GM12892 (cell line): ENCODE measurements around the gene ADGRG6.

Source experiments
- DNase-seq: peaks from one replicate; pipeline ENCODE4 v3.0.0; 2011; ENCODE audit not compliant: insufficient read length
- FAIRE-seq: peaks from 2 replicates; lab custom pipeline; 2011; peaks lifted over from hg19 to GRCh38; lab: Jason Lieb, UNC
- POLR2A ChIP-seq: IDR thresholded peaks from 2 replicates; pipeline ENCODE4 v1.6.1; 2011; ENCODE audit warnings: low read depth, low read length, control low read depth
- POLR2AphosphoS5 ChIP-seq: IDR thresholded peaks from 2 replicates; pipeline ENCODE4 v1.6.1; 2011; ENCODE audit warnings: low read depth, low read length, control low read depth
- TAF1 ChIP-seq: IDR thresholded peaks from 2 replicates; pipeline ENCODE4 v1.6.1; 2011; ENCODE audit warnings: low read depth, mild to moderate bottlenecking, control low read depth, low read length, borderline replicate concordance

The ADGRG6 gene

DNA sequence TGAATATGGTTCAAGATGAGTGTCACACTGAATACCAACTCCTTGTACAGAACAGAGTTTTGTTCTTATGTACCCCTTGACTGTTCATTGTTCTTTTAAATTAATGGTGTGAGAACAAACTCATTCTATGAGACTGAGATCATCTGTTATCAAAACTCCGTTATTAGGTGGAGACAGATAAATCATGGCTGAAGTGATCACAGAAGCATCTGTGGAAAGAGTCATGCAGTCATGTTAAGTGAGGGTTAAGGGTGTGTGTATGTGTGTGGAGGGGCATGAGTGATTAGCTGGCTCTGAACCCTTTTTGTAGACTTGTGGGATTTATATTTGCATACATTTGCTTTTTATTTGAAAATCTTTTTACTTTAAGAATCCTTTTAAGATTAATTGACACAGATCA lies 24.7 kb downstream of the ADGRG6 start:
- no peak for DNase-seq
- TF ChIP-seq TAF1 (no peak), POLR2A (no peak), POLR2AphosphoS5 (no peak)
- no peak for FAIRE-seq

- no peak for FAIRE-seq
- DNase-seq: no peak
- no peak for TF ChIP-seq TAF1
- TF ChIP-seq POLR2AphosphoS5: no peak
- no peak for TF ChIP-seq POLR2A
Observed at GRCh38 chr6:142328070-142328469, 26.3 kb downstream of the ADGRG6 start.

DNA sequence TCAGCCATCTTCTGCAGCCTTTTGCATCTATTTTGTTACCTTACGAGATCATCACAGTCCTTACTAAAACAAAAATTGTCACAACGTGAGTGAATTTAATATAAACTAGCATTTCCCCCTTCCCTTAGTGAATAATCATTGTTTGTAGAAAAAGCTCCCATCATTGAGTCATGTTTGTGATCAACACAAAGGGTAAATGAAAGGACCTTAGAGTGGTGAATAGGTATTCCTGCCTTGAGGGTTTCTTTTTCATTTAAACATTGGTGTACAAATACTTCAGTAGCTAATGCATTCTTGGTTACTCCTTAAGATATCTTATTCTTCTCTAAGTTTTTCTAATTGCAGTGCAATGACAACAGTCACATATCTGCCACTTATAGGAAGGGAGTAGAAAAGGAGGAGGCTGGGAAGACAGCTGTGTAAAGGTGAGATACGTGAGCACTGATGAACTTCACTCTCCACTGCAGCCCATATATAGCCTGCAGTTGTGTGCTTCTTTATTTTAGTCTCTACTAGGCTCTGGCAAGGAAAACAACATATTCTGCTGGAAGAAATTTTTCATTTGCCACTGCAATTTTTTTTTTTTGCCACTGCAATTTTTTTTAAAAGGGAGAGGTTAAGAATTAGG lies 27.8 kb downstream of the ADGRG6 start:
- FAIRE-seq: no peak
- TF ChIP-seq POLR2AphosphoS5 (no peak), POLR2A (no peak)
- no peak for DNase-seq

GRCh38 chr6:142331075-142331551 lies 29.3 kb downstream of the ADGRG6 start:
- DNase-seq (no peak), FAIRE-seq (no peak)
- TF ChIP-seq POLR2AphosphoS5: no peak
- TF ChIP-seq POLR2A: no peak
- no peak for TF ChIP-seq TAF1

DNA sequence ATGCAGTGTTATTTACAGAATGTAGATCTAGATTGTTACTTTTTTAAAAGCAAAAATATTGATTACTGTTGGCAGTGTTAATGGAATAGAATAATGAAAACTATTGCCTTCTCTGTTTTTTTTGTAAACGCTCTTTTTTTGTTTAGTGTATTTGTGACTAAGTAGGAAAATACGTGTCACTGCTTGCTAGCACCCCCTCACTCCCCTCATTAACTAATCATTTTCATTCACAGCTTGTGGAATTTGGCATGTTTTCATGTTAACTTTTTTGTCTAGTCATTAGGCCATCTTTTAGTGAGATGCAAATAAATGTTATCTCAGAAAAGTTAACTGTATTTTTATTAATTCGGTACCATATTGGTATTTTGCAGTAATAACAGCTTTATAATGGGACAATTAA lies 29.8 kb downstream of the ADGRG6 start:
- DNase-seq: no peak
- TF ChIP-seq POLR2A (no peak), POLR2AphosphoS5 (no peak), TAF1 (no peak)
- no peak for FAIRE-seq

- TF ChIP-seq POLR2AphosphoS5: no peak
- FAIRE-seq (no peak), DNase-seq (no peak)
Observed at GRCh38 chr6:142332393-142333098, 30.7 kb downstream of the ADGRG6 start.

GRCh38 chr6:142333431-142333830 lies 31.6 kb downstream of the ADGRG6 start:
- FAIRE-seq (no peak), DNase-seq (no peak)
- no peak for TF ChIP-seq POLR2AphosphoS5
- no peak for TF ChIP-seq TAF1
- TF ChIP-seq POLR2A: no peak

DNA sequence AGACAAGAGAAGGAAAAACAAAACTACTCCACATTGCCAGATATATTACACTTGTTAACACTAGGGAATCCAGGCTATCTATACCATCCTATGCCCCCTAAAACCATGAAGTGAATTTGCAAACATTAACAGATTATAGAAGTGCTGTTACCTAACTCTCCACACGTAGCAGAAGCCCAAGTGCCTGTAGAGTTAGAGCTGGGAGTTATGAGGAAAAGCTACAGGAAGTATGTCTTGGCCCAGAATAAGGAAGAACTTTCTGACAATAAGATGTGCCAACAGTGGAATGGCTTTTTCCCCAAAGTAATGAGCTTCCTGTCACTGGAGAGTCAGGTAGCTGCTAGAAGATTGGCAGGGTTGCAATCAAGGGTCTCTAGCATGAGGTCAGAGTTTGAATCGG lies 32.5 kb downstream of the ADGRG6 start:
- TF ChIP-seq POLR2AphosphoS5: no peak
- no peak for TF ChIP-seq POLR2A
- TF ChIP-seq TAF1: no peak
- FAIRE-seq (no peak), DNase-seq (no peak)

DNA sequence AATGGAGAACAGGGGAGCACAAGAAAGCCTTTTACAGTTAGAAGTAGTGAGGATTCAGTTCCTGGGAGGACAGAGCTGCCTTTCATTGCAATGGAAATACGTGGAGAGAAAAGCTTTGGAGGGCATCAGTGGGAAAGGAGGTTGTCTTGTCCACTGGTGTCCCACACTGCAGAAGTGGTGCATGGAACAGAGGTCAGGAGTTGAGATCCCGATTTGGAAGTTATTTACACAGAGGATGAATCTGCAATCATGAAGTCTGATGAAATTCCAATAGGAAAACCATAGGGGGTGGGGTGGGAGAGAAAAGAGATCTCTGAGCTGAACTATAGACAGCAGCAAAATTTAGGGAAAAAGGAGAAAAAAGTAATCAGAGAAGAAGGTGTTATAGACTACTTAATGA lies 33.6 kb downstream of the ADGRG6 start:
- FAIRE-seq (no peak), DNase-seq (no peak)

DNA sequence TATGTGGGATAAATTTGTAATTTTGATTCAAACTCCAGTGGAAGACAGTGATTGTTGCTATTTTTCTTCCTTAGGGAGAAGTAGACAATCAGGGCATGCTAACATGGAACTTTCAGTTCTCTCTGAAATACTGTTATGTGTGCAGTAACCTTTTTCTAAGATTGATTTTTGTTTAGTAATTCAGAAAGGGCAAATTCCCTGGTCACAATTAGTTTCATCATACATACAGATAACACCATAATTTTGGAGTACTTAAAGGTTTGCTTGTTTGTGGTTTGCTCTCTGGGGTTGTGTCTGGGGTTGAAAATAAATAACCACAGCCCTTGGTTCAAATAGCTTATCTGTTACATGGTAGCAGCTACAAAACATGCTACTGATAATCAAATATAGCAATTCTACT lies 34.4 kb downstream of the ADGRG6 start:
- DNase-seq (no peak), FAIRE-seq (no peak)
- no peak for TF ChIP-seq TAF1
- no peak for TF ChIP-seq POLR2AphosphoS5
- no peak for TF ChIP-seq POLR2A

More for the DNA sequence above, 33.6 kb downstream of the ADGRG6 start:
- TF ChIP-seq POLR2A: no peak
- TF ChIP-seq TAF1: no peak
- TF ChIP-seq POLR2AphosphoS5: no peak

DNA sequence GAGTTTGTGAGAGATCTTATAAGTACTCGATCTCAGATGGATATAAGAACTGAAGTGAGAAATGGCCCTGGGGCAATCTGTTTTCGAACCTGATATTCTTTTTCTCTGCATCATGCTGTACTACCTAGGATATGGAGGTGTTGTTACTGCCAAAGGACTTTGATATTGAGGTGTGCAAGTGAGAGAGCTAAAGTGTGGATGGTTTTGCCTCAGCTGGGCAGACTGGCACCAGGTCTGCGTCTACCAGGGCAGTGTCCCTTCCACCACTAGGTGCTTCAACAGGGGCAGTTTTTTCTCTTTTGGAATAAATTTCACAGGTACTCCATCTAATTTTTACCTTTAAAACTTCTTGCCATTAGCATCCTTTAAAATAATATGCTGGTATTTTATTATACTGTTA lies 35.0 kb downstream of the ADGRG6 start:
- no peak for TF ChIP-seq POLR2A
- TF ChIP-seq POLR2AphosphoS5: no peak
- no peak for TF ChIP-seq TAF1
- DNase-seq (no peak), FAIRE-seq (no peak)

- TF ChIP-seq POLR2AphosphoS5 (no peak), TAF1 (no peak), POLR2A (no peak)
- no peak for FAIRE-seq
- DNase-seq: no peak
Observed at GRCh38 chr6:142339113-142339512, 37.3 kb downstream of the ADGRG6 start.
